Globus pallidus (tissue), 1 donor: ENCODE data around the gene ZNF618.

ENCODE experiments used
- DNase-seq: peaks from one replicate; pipeline ENCODE4 v3.0.0-alpha.2; 2015; ENCODE audit warnings: low spot score

Gene ZNF618

DNA sequence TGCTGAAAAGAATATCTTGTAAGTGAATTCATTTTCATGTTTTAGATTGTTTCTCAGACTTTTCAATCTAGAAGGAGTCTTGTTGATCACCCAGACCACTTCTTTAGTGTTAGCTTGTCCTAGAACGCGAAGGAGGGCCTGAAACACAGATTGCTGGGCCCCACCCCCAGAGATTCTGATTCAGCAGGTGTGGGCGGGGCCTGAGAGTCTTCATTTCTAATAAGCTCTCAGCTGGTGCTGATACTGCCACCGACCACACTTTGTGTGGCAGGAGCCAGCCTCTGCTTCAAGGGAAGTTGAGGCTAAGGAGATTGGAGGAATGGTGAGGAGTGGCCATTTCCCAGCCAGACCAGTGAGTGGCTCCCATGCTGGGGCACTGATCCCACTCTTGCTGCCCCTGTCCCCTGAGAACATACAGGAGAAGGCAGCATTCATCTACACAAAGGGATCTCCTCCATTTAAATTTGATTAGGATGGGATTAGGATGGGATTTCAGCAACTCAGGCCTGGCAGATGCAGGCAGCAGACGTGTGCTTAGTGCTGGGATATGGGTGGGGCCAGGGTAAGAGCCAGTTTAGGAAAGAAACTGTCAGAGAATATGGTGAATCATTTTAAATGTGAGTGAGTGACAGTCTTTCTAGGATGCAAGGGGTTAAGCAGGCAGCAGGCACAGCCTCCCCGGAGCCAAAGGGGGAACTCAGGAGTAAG lies 35.9 kb downstream of the ZNF618 start:
- DNase-seq, result no peak

- DNase-seq, result no peak
Measured at GRCh38 chr9:113912816-113913215, 36.7 kb downstream of the ZNF618 start.

- DNase-seq, result peak; percentile 7
Measured at GRCh38 chr9:113913426-113914195, 37.5 kb downstream of the ZNF618 start.

GRCh38 chr9:113914517-113914916 lies 38.4 kb downstream of the ZNF618 start:
- DNase-seq, result no peak

GRCh38 chr9:113915817-113916434 lies 39.8 kb downstream of the ZNF618 start:
- DNase-seq, result no peak

DNA sequence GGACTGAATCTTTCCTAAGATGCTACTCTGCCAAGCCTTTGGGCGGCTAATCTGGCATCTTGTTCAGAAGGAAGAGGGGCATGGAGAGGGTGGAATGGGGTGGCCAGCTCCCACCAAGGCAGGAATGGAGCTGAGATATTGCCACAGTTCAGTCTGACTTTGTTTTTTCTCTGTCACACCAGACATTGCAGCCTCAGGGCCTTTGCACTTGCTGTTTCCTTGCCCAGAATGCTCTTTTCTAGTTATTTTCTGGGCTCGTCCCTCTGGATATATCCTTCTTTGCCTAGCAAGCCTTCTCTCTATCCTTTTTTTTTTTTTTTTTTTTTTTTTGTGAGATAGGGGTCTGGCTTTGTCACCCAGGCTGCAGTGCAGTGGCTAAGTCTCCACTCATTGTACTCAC lies 40.8 kb downstream of the ZNF618 start:
- DNase-seq, result no peak

DNA sequence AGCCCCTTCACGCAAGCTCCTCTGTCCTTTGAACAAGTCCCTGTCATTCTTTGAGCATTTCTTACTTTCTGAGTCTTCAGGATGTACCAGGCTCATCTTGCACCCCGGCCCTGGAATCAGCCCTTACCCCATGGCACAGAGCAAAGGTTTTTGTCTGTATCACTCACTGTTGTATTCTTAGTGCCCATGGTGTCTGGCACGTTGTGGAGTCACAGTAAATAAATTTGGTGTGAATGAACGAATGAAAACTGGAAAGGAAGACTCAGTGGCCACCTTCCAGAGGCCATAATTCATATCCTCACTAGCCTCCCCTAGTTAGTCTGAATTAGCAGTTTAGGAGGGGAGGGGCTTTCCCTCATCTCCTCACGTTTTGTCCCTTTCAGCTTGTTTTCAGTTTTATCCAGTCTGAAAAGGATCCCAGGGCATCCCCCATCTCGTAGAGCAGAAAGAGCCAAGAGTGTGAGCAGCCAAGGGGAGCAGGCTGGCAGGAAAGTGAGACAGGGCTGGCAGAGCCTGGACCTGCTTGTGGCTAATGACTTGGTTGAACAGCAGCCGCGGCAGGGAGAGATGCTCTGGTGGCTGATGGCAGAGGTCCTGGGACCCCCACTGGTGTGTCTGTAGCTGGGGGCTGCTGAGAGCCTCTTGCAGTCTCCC lies 42.7 kb downstream of the ZNF618 start:
- peak; percentile 41 for DNase-seq

- peak; percentile 25 for DNase-seq
Measured at GRCh38 chr9:113919382-113919781, 43.3 kb downstream of the ZNF618 start.

GRCh38 chr9:113919871-113920270 lies 43.8 kb downstream of the ZNF618 start:
- DNase-seq, result no peak

DNA sequence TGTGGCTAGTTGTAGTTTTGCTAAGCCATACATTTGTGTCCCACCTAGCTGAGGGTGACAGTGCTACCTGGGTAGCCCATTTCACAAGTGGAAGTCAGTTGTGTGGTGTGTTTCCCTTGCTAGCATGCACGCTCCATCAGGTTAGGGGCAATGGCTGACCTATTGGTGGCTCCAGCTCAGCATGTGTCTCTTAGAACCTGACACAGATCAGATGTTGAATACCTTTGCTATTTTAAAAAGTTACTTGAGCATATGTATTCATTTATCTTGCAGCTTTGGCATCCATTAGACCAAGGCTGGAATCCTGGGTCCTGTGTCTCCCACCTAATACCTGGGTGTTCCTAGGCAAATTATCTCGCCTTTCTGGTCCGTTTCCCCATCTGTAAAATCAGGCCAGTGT lies 44.8 kb downstream of the ZNF618 start:
- no peak for DNase-seq

DNA sequence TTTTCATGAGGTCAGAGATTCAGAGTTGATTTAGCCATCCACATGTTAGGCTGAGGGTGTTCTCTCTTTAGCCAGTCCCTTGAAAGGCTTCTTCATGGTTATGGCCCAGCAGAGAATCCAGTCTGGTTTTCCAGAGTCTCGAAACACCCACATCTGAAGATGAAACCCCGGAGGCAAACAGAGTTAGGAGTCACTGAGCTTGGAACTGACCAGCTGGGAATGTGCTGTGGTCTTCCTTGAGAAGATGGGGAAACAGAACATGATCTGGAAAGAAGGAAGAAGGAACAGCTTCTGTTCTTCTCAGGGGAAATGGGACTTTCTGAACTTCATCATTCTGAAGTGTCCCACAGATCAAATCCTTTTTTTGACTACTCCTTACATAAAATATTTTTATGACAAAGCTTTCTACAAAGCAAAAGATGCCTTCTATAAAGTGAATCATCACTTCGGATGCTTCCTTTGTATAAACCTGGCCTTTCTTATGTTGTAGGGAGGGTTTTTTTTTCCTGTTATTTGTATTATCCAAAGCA lies 45.4 kb downstream of the ZNF618 start:
- DNase-seq, result no peak

DNA sequence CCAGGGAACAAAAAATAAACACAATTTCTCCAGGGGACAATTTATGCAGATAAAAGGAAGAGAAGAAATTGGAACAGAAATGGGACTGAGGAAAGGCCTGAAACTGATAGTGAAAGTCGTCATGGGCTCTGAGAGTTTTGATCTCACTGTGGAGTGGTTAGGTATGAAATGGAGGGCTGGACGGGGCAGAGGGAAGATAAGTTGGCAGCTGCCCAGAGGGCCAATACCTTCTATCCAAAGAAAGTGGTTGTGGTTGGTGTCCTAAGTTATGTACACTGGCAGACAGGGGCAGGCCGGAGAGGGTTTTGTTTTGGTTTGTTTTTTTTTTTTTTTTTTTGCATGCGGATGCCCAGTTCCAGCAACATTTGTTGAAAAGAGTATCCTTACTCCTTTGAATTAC lies 46.1 kb downstream of the ZNF618 start:
- no peak for DNase-seq

- no peak for DNase-seq
Measured at GRCh38 chr9:113926211-113926610, 50.1 kb downstream of the ZNF618 start.

DNA sequence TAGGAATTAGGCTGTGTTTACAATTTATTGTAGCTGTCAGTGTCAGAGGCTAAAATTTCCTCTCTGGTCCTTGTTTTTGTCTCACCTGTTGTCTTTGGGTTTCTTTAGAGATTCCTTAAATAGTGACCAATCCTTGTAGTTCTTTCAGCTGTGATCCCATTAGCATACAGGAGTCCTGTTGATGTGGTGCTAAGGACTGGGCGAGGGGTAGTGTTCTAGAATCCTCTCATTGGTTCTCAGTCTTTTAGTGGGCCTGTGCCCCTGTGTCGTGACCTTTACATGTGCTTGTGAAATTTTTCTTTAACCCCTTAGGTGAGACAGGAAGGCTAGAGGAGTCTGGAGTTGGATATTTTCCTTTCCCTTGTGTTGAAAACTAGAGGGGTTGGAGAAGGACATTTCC lies 51.2 kb downstream of the ZNF618 start:
- DNase-seq, result no peak

- DNase-seq, result no peak
Measured at GRCh38 chr9:113928269-113928668, 52.2 kb downstream of the ZNF618 start.

DNA sequence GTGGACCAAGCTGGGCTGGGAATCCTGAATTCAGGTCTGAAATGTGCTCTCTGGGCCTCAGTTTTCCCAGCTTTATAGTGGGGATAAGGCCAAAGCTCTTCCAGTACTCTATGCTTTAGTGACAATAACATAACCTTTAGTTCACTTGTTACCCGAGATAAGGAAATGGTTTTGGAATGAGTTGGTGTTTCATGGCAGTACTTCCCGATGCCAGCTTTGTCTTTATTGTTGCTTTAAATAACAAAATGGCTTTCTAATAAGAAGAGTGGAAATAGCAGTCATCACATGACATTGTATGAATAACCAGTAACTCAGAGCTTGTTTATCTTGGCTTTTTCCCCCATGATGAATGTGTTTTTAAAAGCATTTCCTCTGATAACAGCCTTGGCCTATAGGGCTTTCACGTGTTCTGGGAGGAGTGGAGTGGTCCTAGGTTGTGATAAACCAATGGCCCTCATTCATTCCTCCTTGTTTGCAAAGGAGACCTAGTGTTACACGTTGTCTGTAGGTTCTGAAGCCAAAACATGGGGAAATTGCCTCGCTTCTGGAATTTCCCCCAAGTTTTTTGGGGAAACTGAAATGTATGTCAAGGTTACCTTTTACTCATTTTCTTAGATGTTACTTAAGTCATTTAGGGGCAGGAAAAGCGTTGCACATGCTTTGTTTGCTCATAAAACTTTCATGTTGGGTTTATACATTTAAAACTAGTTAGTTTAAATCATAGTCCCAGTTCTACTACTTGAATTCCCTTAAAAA lies 53.7 kb downstream of the ZNF618 start:
- DNase-seq, result no peak

- no peak for DNase-seq
Measured at GRCh38 chr9:113930390-113930783, 54.3 kb downstream of the ZNF618 start.

DNA sequence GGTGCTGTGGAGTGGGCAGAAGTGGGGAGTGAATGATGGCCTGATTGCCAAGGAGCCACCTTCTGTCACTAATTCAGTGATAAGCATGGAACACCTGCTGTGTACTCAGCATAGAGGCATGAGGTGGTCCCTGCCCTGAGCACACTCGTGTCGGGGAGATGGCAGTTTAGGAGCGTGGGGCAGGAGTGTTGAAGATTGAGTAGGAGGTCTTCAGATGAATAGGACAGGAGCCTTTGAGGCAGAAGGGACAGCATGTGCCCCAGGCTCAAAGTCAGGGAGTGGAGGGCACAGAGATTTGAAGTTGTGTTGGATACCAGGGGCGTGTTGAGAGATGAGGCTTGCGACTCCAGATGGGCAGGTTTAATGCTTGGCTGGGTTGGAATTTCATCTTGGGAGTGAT lies 55.0 kb downstream of the ZNF618 start:
- no peak for DNase-seq

- DNase-seq, result no peak
Measured at GRCh38 chr9:113931777-113932176, 55.7 kb downstream of the ZNF618 start.

GRCh38 chr9:113932906-113933584 lies 56.9 kb downstream of the ZNF618 start:
- no peak for DNase-seq

DNA sequence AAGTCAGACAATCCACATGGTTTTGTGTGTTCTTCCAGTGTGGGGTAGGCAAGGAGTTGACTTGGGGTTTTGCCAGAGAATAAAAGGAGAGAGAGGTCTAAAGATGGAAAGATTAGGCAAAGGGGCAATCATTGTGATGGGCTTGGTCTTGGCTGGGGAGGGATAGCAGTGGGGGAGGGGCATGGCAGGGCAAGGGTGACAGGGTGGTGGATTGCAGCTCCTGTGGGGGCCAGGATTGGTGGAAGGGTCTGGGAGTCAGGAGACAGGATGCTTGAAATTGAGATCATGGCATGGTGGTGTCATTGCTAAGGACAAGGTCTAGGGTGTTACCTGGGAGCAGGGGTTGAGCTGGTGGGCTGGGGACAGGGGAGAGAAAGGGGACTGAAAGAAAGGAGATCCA lies 57.6 kb downstream of the ZNF618 start:
- no peak for DNase-seq
